Activated CD8-positive, alpha-beta T cell treated with anti-CD3 and anti-CD28 coated beads for 36 hours (primary cell): ENCODE measurements around the gene CHST11. TPM values are rescaled to one million over a fixed set of nuclear protein-coding genes. Genes with fewer than 3 reads are reported as not detected.

Source experiments
- ATAC-seq: fragments of 200-7000 bp; cut with Tn5 transposase; one replicate; pipeline ENCODE4 v1.10.0; 2021; ENCODE audit warnings: mild to moderate bottlenecking, moderate library complexity
- CTCF ChIA-PET: fragments of 350-600 bp; sonication (Branson Sonifier 250); formaldehyde crosslinking; loops from one replicate; lab custom pipeline; 2021; ENCODE audit warnings: antibody characterized with exemption; lab: Charles Lee
- POLR2A ChIA-PET: fragments of 350-600 bp; sonication (Branson Sonifier 250); formaldehyde crosslinking; loops from one replicate; lab custom pipeline; 2021; ENCODE audit warnings: antibody characterized with exemption; lab: Charles Lee
- DNase-seq: peaks from one replicate; pipeline ENCODE4 v3.0.0-alpha.2; 2020
- H3K27ac Mint-ChIP-seq: one replicate; pipeline ENCODE4 v1.8.0; 2021; ENCODE audit warnings: mild to moderate bottlenecking, mixed read lengths
- H3K27me3 Mint-ChIP-seq: one replicate; pipeline ENCODE4 v1.8.0; 2021; ENCODE audit warnings: mixed read lengths
- H3K36me3 Mint-ChIP-seq: one replicate; pipeline ENCODE4 v1.8.0; 2021; ENCODE audit warnings: low read depth, mixed read lengths
- H3K4me1 Mint-ChIP-seq: one replicate; pipeline ENCODE4 v1.8.0; 2021; ENCODE audit warnings: low read depth, mixed read lengths
- H3K4me3 Mint-ChIP-seq: one replicate; pipeline ENCODE4 v1.8.0; 2021; ENCODE audit warnings: mild to moderate bottlenecking, moderate library complexity, mixed read lengths
- H3K9me3 Mint-ChIP-seq: one replicate; pipeline ENCODE4 v1.8.0; 2021; ENCODE audit warnings: mixed read lengths
- CTCF ChIP-seq: fragments of 200-600 bp; IDR thresholded peaks from one replicate; pipeline ENCODE4 v1.8.0; 2022; ENCODE audit warnings: antibody characterized with exemption, mild to moderate bottlenecking
- intact Hi-C: fragments of 100-400 bp; cut with micrococcal nuclease; formaldehyde crosslinking; loops from one replicate; pipeline ENCODE4 v1.10.0; 2022
- total RNA-seq, 2 experiments: library from RNA; stranded (reverse); gene quantifications; one replicate each; pipeline ENCODE4 v1.2.3, GENCODE V29; 2021

CHST11 gene
- total RNA-seq, 2 experiments from 2014 or later, result 30.9 to 33.9 TPM

GRCh38 chr12:104701756-104702155 lies 245.0 kb downstream of the CHST11 start:
- DNase-seq, result no peak
- intact Hi-C loops, result no loop called here
- Mint-ChIP-seq H3K27me3 (no peaks in the 10 kb centered on the region), H3K36me3 (peaks cover 3% of the 10 kb centered on the region), H3K4me1 (peaks cover 34% of the 10 kb centered on the region), H3K4me3 (no peak overlapping the region), H3K27ac (no peak overlapping the region), H3K9me3 (no peaks in the 10 kb centered on the region)
- CTCF ChIA-PET, result interaction anchor here (1.3 kb wide), 1 partner anchor 17 kb away, joined by 3 read pairs; no protein-coding TSS in a partner anchor
- POLR2A ChIA-PET, result no interaction called here
- no peak for ATAC-seq
- no peak for TF ChIP-seq CTCF

GRCh38 chr12:104702565-104703139 lies 245.9 kb downstream of the CHST11 start:
- intact Hi-C loops, result no loop called here
- CTCF ChIA-PET, result interaction anchor here (1.3 kb wide), 1 partner anchor 18 kb away, joined by 3 read pairs; no protein-coding TSS in a partner anchor
- Mint-ChIP-seq H3K27me3 (no peaks in the 10 kb centered on the region), H3K27ac (no peak overlapping the region), H3K36me3 (peaks cover 3% of the 10 kb centered on the region), H3K4me1 (peaks cover 34% of the 10 kb centered on the region), H3K4me3 (no peak overlapping the region), H3K9me3 (no peaks in the 10 kb centered on the region)
- TF ChIP-seq CTCF, result no peak
- ATAC-seq (no peak), DNase-seq (no peak)
- POLR2A ChIA-PET, result no interaction called here

GRCh38 chr12:104703372-104703771 lies 246.6 kb downstream of the CHST11 start:
- no peak for TF ChIP-seq CTCF
- Mint-ChIP-seq H3K36me3 (peaks cover 3% of the 10 kb centered on the region), H3K27ac (no peak overlapping the region), H3K27me3 (no peaks in the 10 kb centered on the region), H3K4me1 (peaks cover 34% of the 10 kb centered on the region), H3K9me3 (no peaks in the 10 kb centered on the region), H3K4me3 (no peak overlapping the region)
- ChIA-PET POLR2A (interaction anchor here (1.2 kb wide), 1 partner anchor 11 kb away, joined by 3 read pairs; no protein-coding TSS in a partner anchor), CTCF (no interaction called here)
- ATAC-seq, result no peak
- intact Hi-C loops, result no loop called here
- no peak for DNase-seq

GRCh38 chr12:104704224-104704779 lies 247.6 kb downstream of the CHST11 start:
- Mint-ChIP-seq H3K4me3 (no peak overlapping the region), H3K36me3 (peaks cover 3% of the 10 kb centered on the region), H3K9me3 (no peaks in the 10 kb centered on the region), H3K27me3 (no peaks in the 10 kb centered on the region), H3K27ac (no peak overlapping the region), H3K4me1 (peaks cover 43% of the 10 kb centered on the region)
- no peak for TF ChIP-seq CTCF
- DNase-seq, result no peak
- POLR2A ChIA-PET, result interaction anchor here (1.0 to 1.2 kb wide), 2 partner anchors 9 to 12 kb away, joined by 3 to 4 read pairs; no protein-coding TSS in a partner anchor
- ATAC-seq, result no peak
- CTCF ChIA-PET, result interaction anchor here (0.7 to 1.2 kb wide), 2 partner anchors 9 to 35 kb away, joined by 3 read pairs; no protein-coding TSS in a partner anchor
- intact Hi-C loops, result no loop called here

GRCh38 chr12:104707194-104707593 lies 250.4 kb downstream of the CHST11 start:
- Mint-ChIP-seq H3K36me3 (peaks cover 3% of the 10 kb centered on the region), H3K27me3 (no peaks in the 10 kb centered on the region), H3K4me3 (no peak overlapping the region), H3K27ac (peak overlapping the region; percentile 40), H3K4me1 (peaks cover 37% of the 10 kb centered on the region), H3K9me3 (no peaks in the 10 kb centered on the region)
- ATAC-seq (peak; percentile 55), DNase-seq (no peak)
- CTCF ChIA-PET, result no interaction called here
- POLR2A ChIA-PET, result no interaction called here
- TF ChIP-seq CTCF, result no peak
- intact Hi-C loops, result no loop called here
